ENCODE results near the gene CFLAR.
"Not testable (repeated sequence)": the region's sequence is repeated elsewhere in the genome, so short reads cannot be mapped to it uniquely, and the experiment has no call there.

CFLAR gene

GRCh38 chr2:201136889-201137321 is 20.9 kb downstream of the CFLAR start:
- Histone ChIP-seq H3K4me1 (ENCODE audit: low read length) (peaks cover 9% of the 10 kb centered on the region), H3F3A (ENCODE audit: insufficient read depth, low read length) (no peaks in the 10 kb centered on the region), H3K79me2 (ENCODE audit: low read length) (peaks cover 54% of the 10 kb centered on the region), H3K27me3 (replicated peaks; ENCODE audit: insufficient read depth, low read length) (no peaks in the 10 kb centered on the region), H4K20me1 (ENCODE audit: insufficient read depth, low read length) (no peaks in the 10 kb centered on the region), H3K9me2 (replicated peaks; ENCODE audit: insufficient read depth, low read length) (no peaks in the 10 kb centered on the region), H2AFZ (ENCODE audit: low read length) (no peak overlapping the region), H3K9me3 (replicated peaks; ENCODE audit: insufficient read depth, low read length) (no peaks in the 10 kb centered on the region), H3K36me3 (replicated peaks; ENCODE audit: insufficient read depth, low read length) (peaks cover 4% of the 10 kb centered on the region), H3K27ac (ENCODE audit: low read length) (no peak overlapping the region), H3K4me2 (ENCODE audit: low read depth, low read length) (no peak overlapping the region), H3K4me3 (ENCODE audit: low read length) (no peak overlapping the region), H3K9ac (ENCODE audit: low read length) (no peak overlapping the region)
- no peak for TF ChIP-seq CTCF (IDR thresholded peaks at IDR 0.05; ENCODE audit: low read length)
- no peak for TF ChIP-seq EZH2 (optimal IDR thresholded peaks at IDR 0.05; ENCODE audit: low read depth, low read length)
- no peak for TF ChIP-seq EZH2phosphoT487 (IDR thresholded peaks at IDR 0.05; ENCODE audit: low read length)
- no peak for DNase-seq

DNA sequence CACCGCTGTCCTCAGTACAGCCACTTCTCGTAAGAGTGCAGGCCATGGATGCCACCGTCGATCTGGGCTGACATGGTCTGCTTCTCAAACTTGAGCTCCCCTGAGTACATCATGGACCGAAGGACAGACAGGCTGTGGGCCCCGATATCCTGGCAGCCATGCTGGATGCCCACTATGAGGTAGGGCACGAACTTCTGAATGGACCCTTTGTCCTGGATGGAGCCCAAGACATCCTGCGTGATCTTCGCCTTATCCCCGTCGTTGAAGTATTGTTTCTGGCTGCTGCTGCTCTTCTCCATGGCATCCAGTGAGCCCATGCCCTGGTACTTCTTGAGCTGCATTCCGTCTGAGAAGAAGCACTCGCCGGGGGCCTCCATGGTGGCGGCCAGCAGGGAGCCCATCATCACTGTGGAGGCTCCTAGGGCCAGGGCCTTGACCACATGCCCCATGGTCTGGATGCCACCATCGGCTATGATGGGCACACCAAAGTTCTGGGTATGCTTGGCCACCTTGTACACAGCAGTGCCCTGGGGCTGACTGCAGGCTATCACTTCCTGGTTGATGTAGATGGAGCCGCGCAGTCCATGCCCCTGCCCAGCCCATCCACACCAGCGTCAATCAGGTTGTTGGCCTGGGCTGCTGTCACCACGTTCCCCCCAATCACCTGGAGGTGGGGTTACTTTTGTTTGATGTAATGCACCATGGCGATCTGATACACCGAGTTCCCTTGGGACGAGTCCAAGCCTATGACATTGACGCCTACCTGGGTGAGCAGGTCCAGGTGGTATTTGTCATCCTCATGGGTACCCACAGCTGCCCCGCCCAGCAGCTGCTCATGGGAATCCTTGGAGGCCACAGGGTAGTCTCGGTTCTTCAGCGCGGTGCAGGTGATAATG is 21.8 kb downstream of the CFLAR start:
- Histone ChIP-seq H2AFZ (ENCODE audit: low read length) (no peak overlapping the region), H3K27ac (ENCODE audit: low read length) (no peak overlapping the region), H3K4me1 (ENCODE audit: low read length) (peaks cover 2% of the 10 kb centered on the region; the same call in 1 of the 2 replicates), H3K9me3 (replicated peaks; ENCODE audit: insufficient read depth, low read length) (no peaks in the 10 kb centered on the region), H3K79me2 (ENCODE audit: low read length) (peaks cover 46% of the 10 kb centered on the region), H4K20me1 (ENCODE audit: insufficient read depth, low read length) (no peaks in the 10 kb centered on the region), H3K4me2 (ENCODE audit: low read depth, low read length) (no peak overlapping the region), H3K27me3 (replicated peaks; ENCODE audit: insufficient read depth, low read length) (no peaks in the 10 kb centered on the region), H3F3A (ENCODE audit: insufficient read depth, low read length) (no peaks in the 10 kb centered on the region), H3K4me3 (ENCODE audit: low read length) (no peak overlapping the region), H3K9me2 (replicated peaks; ENCODE audit: insufficient read depth, low read length) (no peaks in the 10 kb centered on the region), H3K9ac (ENCODE audit: low read length) (no peak overlapping the region), H3K36me3 (replicated peaks; ENCODE audit: insufficient read depth, low read length) (peaks cover 4% of the 10 kb centered on the region)
- TF ChIP-seq CTCF (IDR thresholded peaks at IDR 0.05; ENCODE audit: low read length) = no peak
- TF ChIP-seq EZH2phosphoT487 (IDR thresholded peaks at IDR 0.05; ENCODE audit: low read length) = no peak
- no peak for TF ChIP-seq EZH2 (optimal IDR thresholded peaks at IDR 0.05; ENCODE audit: low read depth, low read length)
- DNase-seq = no peak

DNA sequence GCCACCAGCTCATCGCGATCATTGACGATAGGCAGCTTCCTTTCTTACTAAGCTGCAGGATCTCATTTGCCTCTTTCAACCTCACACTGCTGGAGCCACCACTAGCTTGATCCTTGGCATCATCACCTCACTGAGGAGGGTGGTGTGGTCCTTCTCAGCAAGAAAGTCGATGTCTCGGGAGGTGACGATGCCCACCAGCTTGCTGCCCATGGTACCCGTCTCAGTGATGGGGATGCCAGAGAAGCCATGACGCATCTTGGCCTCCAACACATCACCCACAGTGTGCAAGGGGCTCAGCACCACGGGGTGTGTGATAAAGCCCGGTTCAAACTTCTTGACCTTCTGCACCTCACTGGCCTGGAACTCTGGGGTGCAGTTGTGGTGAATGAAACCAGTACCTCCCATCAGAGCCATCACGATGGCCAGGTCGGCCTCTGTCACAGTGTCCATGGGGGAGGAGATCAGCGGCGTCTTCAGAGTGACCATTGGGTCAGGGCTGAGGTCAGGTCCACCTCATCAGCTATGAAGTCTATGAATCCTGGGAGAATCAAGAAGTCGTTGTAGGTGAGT is 22.5 kb downstream of the CFLAR start:
- no peaks in the 10 kb centered on the region for H3K9me3 ChIP-seq (replicated peaks; ENCODE audit: insufficient read depth, low read length)
- H3K4me2 ChIP-seq (ENCODE audit: low read depth, low read length) = no peak overlapping the region
- H3K79me2 ChIP-seq (ENCODE audit: low read length) = peaks cover 39% of the 10 kb centered on the region
- H3K9ac ChIP-seq (ENCODE audit: low read length) = no peak overlapping the region
- H3K36me3 ChIP-seq (replicated peaks; ENCODE audit: insufficient read depth, low read length) = peaks cover 4% of the 10 kb centered on the region
- H3K27ac ChIP-seq (ENCODE audit: low read length) = no peak overlapping the region
- no peaks in the 10 kb centered on the region for H3F3A ChIP-seq (ENCODE audit: insufficient read depth, low read length)
- TF ChIP-seq CTCF (IDR thresholded peaks at IDR 0.05; ENCODE audit: low read length) (no peak), EZH2 (optimal IDR thresholded peaks at IDR 0.05; ENCODE audit: low read depth, low read length) (no peak), EZH2phosphoT487 (IDR thresholded peaks at IDR 0.05; ENCODE audit: low read length) (no peak)
- no peak overlapping the region for H3K4me3 ChIP-seq (ENCODE audit: low read length)
- no peak overlapping the region for H2AFZ ChIP-seq (ENCODE audit: low read length)
- no peaks in the 10 kb centered on the region for H4K20me1 ChIP-seq (ENCODE audit: insufficient read depth, low read length)
- no peaks in the 10 kb centered on the region for H3K27me3 ChIP-seq (replicated peaks; ENCODE audit: insufficient read depth, low read length)
- no peaks in the 10 kb centered on the region for H3K4me1 ChIP-seq (ENCODE audit: low read length)
- no peaks in the 10 kb centered on the region for H3K9me2 ChIP-seq (replicated peaks; ENCODE audit: insufficient read depth, low read length)
- DNase-seq = no peak

GRCh38 chr2:201138986-201139781 is 23.2 kb downstream of the CFLAR start:
- H3K27ac ChIP-seq (ENCODE audit: low read length); DNase-seq; H4K20me1 ChIP-seq (ENCODE audit: insufficient read depth, low read length): not testable (repeated sequence)

More at GRCh38 chr2:201138986-201139781, 23.2 kb downstream of the CFLAR start:
- not testable (repeated sequence) for H3K9ac ChIP-seq (ENCODE audit: low read length); H3K27me3 ChIP-seq (replicated peaks; ENCODE audit: insufficient read depth, low read length); H3K4me3 ChIP-seq (ENCODE audit: low read length); H3K9me3 ChIP-seq (replicated peaks; ENCODE audit: insufficient read depth, low read length); H3K9me2 ChIP-seq (replicated peaks; ENCODE audit: insufficient read depth, low read length); H3K36me3 ChIP-seq (replicated peaks; ENCODE audit: insufficient read depth, low read length); H3K4me1 ChIP-seq (ENCODE audit: low read length); H2AFZ ChIP-seq (ENCODE audit: low read length); H3K4me2 ChIP-seq (ENCODE audit: low read depth, low read length); H3F3A ChIP-seq (ENCODE audit: insufficient read depth, low read length)
- H3K79me2 ChIP-seq (ENCODE audit: low read length) = peaks cover 38% of the 10 kb centered on the region
